Panc1 (cell line): ENCODE measurements around the gene CYB5A. TPM values are rescaled to one million over a fixed set of nuclear protein-coding genes. Genes with fewer than 3 reads are reported as not detected.
A peak's percentile ranks its signal among the peaks of the same experiment; 100 is the strongest.

Experiments
- ATAC-seq: fragments of 200-7000 bp; cut with Tn5 transposase; 2 replicates; pipeline ENCODE4 v1.9.1; 2020; ENCODE audit warnings: mild to moderate bottlenecking, moderate library complexity
- BruUV-seq: library from RNA; stranded (reverse); fragments of 400-500 nt; replicated peaks from 2 replicates; lab custom pipeline; 2021; lab: Mats Ljungman, UMichigan
- CTCF ChIA-PET: fragments of 300-600 bp; sonication (Branson Sonifier 250); formaldehyde crosslinking; loops from one replicate; lab custom pipeline; 2022; ENCODE audit warnings: antibody characterized with exemption; lab: Charles Lee
- POLR2A ChIA-PET: fragments of 300-600 bp; sonication (Branson Sonifier 250); formaldehyde crosslinking; loops from one replicate; lab custom pipeline; 2022; ENCODE audit warnings: antibody characterized with exemption; lab: Charles Lee
- DNase-seq: peaks from one replicate; pipeline ENCODE4 v3.0.0-alpha.2; 2010; ENCODE audit warnings: low read depth, low spot score
- H3K27ac ChIP-seq: 2 replicates; pipeline ENCODE4 v1.5.1; 2011; ENCODE audit warnings: mild to moderate bottlenecking, low read length, inconsistent platforms
- H3K27me3 ChIP-seq: fragments of 200-500 bp; sonication (Bioruptor generic); 2 replicates; pipeline ENCODE4 v1.6.0; 2014; ENCODE audit warnings: low read length, inconsistent platforms; ENCODE audit not compliant: control insufficient read depth, insufficient read depth
- H3K36me3 ChIP-seq: fragments of 200-500 bp; sonication (Bioruptor generic); 2 replicates; pipeline ENCODE4 v1.5.1; 2014; ENCODE audit warnings: inconsistent platforms, mild to moderate bottlenecking, low read length, moderate library complexity; ENCODE audit not compliant: control insufficient read depth, insufficient read depth
- H3K4me1 ChIP-seq: 2 replicates; pipeline ENCODE4 v1.5.1; 2011; ENCODE audit warnings: inconsistent platforms, mild to moderate bottlenecking, low read length, moderate library complexity; ENCODE audit not compliant: control insufficient read depth, insufficient read depth
- H3K4me3 ChIP-seq, 2 experiments: 2 replicates each; pipeline ENCODE4 v1.5.1; 2011 to 2012; ENCODE audit warnings: low read depth in 2 of 2, low read length in 2 of 2, mild to moderate bottlenecking in 2 of 2, inconsistent platforms in 1 of 2, moderate library complexity in 1 of 2
- H3K9me3 ChIP-seq: fragments of 200-500 bp; sonication (Bioruptor generic); 2 replicates; pipeline ENCODE4 v1.5.1; 2014; ENCODE audit warnings: low read depth, mild to moderate bottlenecking, inconsistent platforms, low read length, moderate library complexity; ENCODE audit not compliant: control insufficient read depth, insufficient read depth
- POLR2AphosphoS5 ChIP-seq: IDR thresholded peaks from 2 replicates; pipeline ENCODE4 v1.6.1; 2012; ENCODE audit warnings: mild to moderate bottlenecking, low read depth, low read length, moderate library complexity
- SIN3A ChIP-seq: IDR thresholded peaks from 2 replicates; pipeline ENCODE4 v1.6.1; 2012; ENCODE audit warnings: low read depth, mild to moderate bottlenecking, low read length, moderate library complexity, borderline replicate concordance; ENCODE audit not compliant: insufficient read depth
- TCF7L2 ChIP-seq: IDR thresholded peaks from 2 replicates; pipeline ENCODE4 v1.6.1; 2011; ENCODE audit warnings: mild to moderate bottlenecking, low read depth, low read length, inconsistent platforms
- in situ Hi-C: cut with HindIII; loops from 2 replicates; pipeline ENCODE4 v1.10.0; 2016; ENCODE audit warnings: low sequenced_read_pairs, low pct_unique_long_range_greater_than_20kb
- intact Hi-C: fragments of 100-400 bp; cut with micrococcal nuclease; formaldehyde crosslinking; loops from one replicate; pipeline ENCODE4 v1.10.0; 2022; ENCODE audit not compliant: unreplicated experiment
- total RNA-seq: library from RNA; stranded (reverse); gene quantifications from one replicate; pipeline ENCODE4 v1.2.1, GENCODE V29; 2021; ENCODE audit not compliant: unreplicated experiment
- TF ChIP-seq, protein P1 (sequence below), 2 experiments: IDR thresholded peaks; 2 replicates each; pipeline ENCODE4 v1.6.1; 2011 to 2012; ENCODE audit warnings: low read depth in 2 of 2, control low read depth in 1 of 2, low read length in 1 of 2, mild to moderate bottlenecking in 1 of 2, moderate library complexity in 1 of 2; ENCODE audit not compliant: insufficient read depth in 1 of 2
- TF ChIP-seq, protein P2 (sequence below): fragments of 450-650 bp; IDR thresholded peaks from 2 replicates; pipeline ENCODE4 v1.5.1; 2017; ENCODE audit warnings: mild to moderate bottlenecking

CYB5A gene
- total RNA-seq, 1 experiment from 2014 or later: 51.3 TPM

DNA sequence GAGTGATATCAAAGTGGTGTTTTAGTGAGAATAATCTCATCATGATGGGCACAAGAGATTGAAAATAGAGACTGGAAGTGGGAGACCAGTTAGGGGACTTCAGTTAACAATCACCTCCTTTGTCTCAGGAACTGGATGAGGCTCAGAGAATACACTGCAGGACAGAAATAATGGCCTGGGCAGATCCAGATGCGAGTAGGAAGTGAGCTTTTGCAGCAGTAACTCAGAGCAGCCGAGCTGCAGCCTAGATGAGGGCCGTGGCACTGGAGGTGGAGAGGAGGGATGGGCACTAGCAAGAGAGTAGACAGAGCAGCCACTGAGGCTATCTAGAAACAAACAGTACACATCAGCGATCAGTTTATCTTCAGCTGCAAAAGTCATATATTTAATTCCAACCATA lies 48.6 kb downstream of the CYB5A start:
- ATAC-seq (peak; percentile 51), DNase-seq (no peak)
- BruUV-seq: no TSS peak
- in situ Hi-C loops: no loop called here
- 0 out of 2 replicates have a peak, but pooled peaks cover 3% of the 10 kb centered on the region for H3K4me1 ChIP-seq
- no peaks in the 10 kb centered on the region for H3K36me3 ChIP-seq
- H3K9me3 ChIP-seq: no peaks in the 10 kb centered on the region
- no peak overlapping the region for H3K4me3 ChIP-seq
- POLR2A ChIA-PET: no interaction called here
- intact Hi-C loops: no loop called here
- peaks cover 11% of the 10 kb centered on the region for H3K27me3 ChIP-seq
- CTCF ChIA-PET: no interaction called here
- TF ChIP-seq POLR2AphosphoS5 (no peak), TCF7L2 (no peak), SIN3A (no peak)
- TF ChIP-seq, protein P1, sequence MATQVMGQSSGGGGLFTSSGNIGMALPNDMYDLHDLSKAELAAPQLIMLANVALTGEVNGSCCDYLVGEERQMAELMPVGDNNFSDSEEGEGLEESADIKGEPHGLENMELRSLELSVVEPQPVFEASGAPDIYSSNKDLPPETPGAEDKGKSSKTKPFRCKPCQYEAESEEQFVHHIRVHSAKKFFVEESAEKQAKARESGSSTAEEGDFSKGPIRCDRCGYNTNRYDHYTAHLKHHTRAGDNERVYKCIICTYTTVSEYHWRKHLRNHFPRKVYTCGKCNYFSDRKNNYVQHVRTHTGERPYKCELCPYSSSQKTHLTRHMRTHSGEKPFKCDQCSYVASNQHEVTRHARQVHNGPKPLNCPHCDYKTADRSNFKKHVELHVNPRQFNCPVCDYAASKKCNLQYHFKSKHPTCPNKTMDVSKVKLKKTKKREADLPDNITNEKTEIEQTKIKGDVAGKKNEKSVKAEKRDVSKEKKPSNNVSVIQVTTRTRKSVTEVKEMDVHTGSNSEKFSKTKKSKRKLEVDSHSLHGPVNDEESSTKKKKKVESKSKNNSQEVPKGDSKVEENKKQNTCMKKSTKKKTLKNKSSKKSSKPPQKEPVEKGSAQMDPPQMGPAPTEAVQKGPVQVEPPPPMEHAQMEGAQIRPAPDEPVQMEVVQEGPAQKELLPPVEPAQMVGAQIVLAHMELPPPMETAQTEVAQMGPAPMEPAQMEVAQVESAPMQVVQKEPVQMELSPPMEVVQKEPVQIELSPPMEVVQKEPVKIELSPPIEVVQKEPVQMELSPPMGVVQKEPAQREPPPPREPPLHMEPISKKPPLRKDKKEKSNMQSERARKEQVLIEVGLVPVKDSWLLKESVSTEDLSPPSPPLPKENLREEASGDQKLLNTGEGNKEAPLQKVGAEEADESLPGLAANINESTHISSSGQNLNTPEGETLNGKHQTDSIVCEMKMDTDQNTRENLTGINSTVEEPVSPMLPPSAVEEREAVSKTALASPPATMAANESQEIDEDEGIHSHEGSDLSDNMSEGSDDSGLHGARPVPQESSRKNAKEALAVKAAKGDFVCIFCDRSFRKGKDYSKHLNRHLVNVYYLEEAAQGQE (IDR thresholded peaks at IDR 0.05; ENCODE audit: insufficient read depth in 1 of 2, low read depth in 2 of 2, low read length in 1 of 2): no peak
- TF ChIP-seq, protein P2, sequence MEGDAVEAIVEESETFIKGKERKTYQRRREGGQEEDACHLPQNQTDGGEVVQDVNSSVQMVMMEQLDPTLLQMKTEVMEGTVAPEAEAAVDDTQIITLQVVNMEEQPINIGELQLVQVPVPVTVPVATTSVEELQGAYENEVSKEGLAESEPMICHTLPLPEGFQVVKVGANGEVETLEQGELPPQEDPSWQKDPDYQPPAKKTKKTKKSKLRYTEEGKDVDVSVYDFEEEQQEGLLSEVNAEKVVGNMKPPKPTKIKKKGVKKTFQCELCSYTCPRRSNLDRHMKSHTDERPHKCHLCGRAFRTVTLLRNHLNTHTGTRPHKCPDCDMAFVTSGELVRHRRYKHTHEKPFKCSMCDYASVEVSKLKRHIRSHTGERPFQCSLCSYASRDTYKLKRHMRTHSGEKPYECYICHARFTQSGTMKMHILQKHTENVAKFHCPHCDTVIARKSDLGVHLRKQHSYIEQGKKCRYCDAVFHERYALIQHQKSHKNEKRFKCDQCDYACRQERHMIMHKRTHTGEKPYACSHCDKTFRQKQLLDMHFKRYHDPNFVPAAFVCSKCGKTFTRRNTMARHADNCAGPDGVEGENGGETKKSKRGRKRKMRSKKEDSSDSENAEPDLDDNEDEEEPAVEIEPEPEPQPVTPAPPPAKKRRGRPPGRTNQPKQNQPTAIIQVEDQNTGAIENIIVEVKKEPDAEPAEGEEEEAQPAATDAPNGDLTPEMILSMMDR: no peak
- H3K27ac ChIP-seq: no peak overlapping the region

DNA sequence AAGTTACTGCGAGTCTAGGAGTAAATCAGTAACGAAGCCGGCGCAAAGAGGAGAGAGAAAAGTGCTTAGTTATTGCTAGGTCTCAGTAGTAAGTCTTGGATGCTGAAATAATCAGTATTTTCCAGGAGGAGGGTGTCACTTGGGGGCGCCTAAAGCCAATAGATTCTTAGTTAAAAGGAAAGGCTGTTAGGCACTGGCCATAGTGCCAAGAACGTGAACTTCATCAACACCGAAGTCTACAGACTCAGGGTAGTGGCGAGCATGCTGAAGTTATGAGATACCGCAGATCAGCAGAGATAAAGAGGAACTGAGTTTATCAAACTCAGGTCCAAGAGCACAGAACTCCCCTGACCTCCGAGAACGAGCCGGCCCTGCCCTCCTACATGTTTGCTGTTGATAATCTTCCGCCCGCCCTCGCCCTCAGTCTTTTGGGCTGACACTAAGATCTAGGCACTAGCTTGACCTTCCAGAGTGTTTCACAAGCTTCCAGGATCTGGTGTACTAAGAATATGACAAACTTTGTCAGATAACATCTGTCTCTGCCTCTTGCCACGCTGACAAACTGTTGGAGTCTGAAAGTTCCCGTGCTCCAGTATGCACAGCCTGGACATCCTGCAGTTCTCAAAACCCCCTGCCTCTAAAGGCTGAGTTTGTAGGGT lies 49.2 kb downstream of the CYB5A start:
- TF ChIP-seq, protein P1 (IDR thresholded peaks at IDR 0.05; ENCODE audit: insufficient read depth in 1 of 2, low read depth in 2 of 2, low read length in 1 of 2): no peak
- no peak for TF ChIP-seq TCF7L2
- TF ChIP-seq, protein P2: no peak
- no peak for TF ChIP-seq SIN3A
- no peak for TF ChIP-seq POLR2AphosphoS5
- intact Hi-C loops: no loop called here
- CTCF ChIA-PET: no interaction called here
- Histone ChIP-seq H3K36me3 (no peaks in the 10 kb centered on the region), H3K9me3 (no peaks in the 10 kb centered on the region), H3K27me3 (peaks cover 15% of the 10 kb centered on the region), H3K4me3 (no peak overlapping the region), H3K4me1 (0 out of 2 replicates have a peak, but pooled peaks cover 3% of the 10 kb centered on the region), H3K27ac (no peak overlapping the region)
- in situ Hi-C loops: no loop called here
- DNase-seq: no peak
- POLR2A ChIA-PET: no interaction called here
- peak; percentile 36 for ATAC-seq
- BruUV-seq: no TSS peak
